Measurements from ENCODE around the gene RALGDS.

RALGDS gene

DNA sequence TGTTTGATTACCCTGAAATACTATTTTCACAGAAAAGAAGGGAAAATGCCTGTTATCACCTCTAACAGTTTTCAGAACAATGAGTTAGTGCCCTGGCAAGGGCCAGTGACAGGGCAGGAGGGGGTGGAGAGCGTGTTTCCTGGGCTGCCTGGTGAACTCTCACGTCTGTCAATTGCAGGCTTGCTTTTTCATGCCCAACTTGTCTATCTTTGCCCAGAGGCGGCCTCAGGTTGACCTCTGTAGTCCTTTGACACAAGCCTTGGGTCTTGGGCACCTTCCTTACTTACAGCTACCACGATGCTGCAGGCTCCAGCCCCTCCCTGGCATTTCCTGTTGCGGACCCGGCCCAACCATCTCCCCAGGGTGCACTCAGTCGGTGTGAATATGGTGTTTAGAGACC is 61.4 kb downstream of the RALGDS start:
- no peak for ATAC-seq
- no peak for TF ChIP-seq ZNF8 (CRISPR knock-in tag; IDR thresholded peaks at IDR 0.05)
- TF ChIP-seq, protein P1, sequence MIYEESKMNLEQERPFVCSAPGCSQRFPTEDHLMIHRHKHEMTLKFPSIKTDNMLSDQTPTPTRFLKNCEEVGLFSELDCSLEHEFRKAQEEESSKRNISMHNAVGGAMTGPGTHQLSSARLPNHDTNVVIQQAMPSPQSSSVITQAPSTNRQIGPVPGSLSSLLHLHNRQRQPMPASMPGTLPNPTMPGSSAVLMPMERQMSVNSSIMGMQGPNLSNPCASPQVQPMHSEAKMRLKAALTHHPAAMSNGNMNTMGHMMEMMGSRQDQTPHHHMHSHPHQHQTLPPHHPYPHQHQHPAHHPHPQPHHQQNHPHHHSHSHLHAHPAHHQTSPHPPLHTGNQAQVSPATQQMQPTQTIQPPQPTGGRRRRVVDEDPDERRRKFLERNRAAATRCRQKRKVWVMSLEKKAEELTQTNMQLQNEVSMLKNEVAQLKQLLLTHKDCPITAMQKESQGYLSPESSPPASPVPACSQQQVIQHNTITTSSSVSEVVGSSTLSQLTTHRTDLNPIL (CRISPR knock-in tag; IDR thresholded peaks at IDR 0.05; ENCODE audit: low read depth) = no peak
- TF ChIP-seq, protein P2, sequence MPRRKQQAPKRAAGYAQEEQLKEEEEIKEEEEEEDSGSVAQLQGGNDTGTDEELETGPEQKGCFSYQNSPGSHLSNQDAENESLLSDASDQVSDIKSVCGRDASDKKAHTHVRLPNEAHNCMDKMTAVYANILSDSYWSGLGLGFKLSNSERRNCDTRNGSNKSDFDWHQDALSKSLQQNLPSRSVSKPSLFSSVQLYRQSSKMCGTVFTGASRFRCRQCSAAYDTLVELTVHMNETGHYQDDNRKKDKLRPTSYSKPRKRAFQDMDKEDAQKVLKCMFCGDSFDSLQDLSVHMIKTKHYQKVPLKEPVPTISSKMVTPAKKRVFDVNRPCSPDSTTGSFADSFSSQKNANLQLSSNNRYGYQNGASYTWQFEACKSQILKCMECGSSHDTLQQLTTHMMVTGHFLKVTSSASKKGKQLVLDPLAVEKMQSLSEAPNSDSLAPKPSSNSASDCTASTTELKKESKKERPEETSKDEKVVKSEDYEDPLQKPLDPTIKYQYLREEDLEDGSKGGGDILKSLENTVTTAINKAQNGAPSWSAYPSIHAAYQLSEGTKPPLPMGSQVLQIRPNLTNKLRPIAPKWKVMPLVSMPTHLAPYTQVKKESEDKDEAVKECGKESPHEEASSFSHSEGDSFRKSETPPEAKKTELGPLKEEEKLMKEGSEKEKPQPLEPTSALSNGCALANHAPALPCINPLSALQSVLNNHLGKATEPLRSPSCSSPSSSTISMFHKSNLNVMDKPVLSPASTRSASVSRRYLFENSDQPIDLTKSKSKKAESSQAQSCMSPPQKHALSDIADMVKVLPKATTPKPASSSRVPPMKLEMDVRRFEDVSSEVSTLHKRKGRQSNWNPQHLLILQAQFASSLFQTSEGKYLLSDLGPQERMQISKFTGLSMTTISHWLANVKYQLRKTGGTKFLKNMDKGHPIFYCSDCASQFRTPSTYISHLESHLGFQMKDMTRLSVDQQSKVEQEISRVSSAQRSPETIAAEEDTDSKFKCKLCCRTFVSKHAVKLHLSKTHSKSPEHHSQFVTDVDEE (CRISPR knock-in tag; IDR thresholded peaks at IDR 0.05) = no peak

DNA sequence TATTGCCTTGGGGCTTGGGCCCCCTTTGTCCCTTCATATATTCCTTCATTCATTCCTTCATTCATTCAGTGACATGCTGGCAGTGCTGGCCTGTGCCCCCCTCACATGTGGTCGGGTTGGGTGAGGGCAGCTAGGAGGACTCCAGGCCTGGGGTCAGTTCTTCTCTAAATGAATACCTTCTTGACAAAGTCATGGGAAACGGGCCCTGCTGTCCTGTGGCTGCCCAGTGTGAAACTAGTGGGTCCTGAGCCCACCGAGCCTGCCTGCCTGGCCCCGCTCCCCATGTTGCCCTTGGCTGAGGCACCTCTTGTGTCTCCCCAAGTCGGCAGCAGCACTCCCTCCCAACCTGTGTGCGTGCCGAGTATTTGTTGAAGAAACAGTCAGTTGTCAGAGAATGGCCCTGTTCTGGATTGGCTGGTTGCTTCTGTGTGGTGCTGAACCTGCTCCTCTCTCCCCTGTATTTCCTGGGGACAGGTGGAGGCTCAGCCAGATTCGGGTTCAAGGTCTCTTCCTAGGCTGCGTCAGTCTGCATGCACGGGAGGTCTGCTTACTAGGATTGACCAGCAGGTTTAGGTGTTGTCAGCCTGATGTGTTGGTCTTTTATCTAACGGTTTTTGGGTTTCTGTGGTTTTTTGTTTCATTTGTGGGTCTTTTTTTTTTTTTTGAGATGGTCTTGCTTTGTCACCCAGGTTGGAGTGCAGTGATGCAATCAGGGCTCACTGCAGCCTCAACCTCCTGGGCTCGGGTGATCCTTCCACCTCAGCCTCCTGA is 62.3 kb downstream of the RALGDS start:
- ATAC-seq = no peak
- TF ChIP-seq, protein P1 (CRISPR knock-in tag; IDR thresholded peaks at IDR 0.05; ENCODE audit: low read depth) = no peak
- TF ChIP-seq TCF4 (CRISPR knock-in tag; IDR thresholded peaks at IDR 0.05; ENCODE audit: borderline replicate concordance) = no peak

DNA sequence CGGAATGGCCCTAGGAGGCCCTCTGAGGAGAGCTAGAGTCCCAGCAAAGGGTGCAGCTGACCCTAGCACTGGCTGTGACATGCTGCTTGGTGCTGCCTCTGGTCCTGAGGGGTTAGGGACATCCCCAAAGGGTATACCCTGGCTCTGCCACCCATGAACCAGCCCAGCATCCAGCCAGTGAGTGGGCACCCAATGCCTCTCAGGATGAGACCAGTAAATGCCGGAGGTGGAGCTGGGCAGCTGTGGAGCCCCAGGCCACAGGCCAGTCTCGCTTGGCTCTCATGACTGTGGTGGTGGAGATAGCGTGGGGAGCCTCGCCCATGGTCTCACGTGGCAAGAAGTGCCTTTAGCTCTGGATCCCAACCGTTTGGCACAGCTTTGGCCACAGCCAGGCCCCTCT is 63.0 kb downstream of the RALGDS start:
- TF ChIP-seq BACH2 (CRISPR knock-in tag; IDR thresholded peaks at IDR 0.05; ENCODE audit: borderline replicate concordance) = no peak
- TF ChIP-seq, protein P2 (CRISPR knock-in tag; IDR thresholded peaks at IDR 0.05) = no peak
- TF ChIP-seq GLIS3 (CRISPR knock-in tag; IDR thresholded peaks at IDR 0.05) = no peak
- no peak for TF ChIP-seq ZC3H10 (CRISPR knock-in tag; IDR thresholded peaks at IDR 0.05)
- TF ChIP-seq ZNF8 (CRISPR knock-in tag; IDR thresholded peaks at IDR 0.05) = no peak
- no peak for TF ChIP-seq RARB (CRISPR knock-in tag; IDR thresholded peaks at IDR 0.05)
- ATAC-seq = no peak

DNA sequence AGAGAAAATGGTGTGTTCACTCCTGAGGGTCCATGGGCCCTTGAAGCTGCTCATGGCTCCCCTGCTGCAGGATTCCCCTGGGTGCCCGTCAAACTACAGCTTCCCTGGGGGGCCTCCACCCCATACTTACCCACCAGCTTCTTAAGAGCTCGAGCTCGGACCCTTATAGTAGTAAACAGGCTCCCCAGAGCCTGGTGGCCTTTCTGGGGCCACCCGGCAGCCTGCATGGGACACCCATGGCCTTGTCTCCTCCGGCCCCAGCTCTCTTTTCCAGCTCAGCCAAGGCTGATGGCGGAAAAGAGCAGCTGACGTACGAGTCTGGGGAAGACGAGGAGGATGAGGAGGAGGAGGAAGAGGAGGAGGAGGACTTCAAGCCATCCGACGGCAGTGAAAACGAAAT is 63.5 kb downstream of the RALGDS start:
- ATAC-seq = no peak
- TF ChIP-seq, protein P1 (CRISPR knock-in tag; IDR thresholded peaks at IDR 0.05; ENCODE audit: low read depth) = no peak
- TF ChIP-seq TOX (CRISPR knock-in tag; IDR thresholded peaks at IDR 0.05; ENCODE audit: borderline replicate concordance) (no peak), SNAI2 (CRISPR knock-in tag; IDR thresholded peaks at IDR 0.05) (no peak), ARNTL (CRISPR knock-in tag; IDR thresholded peaks at IDR 0.05; ENCODE audit: borderline replicate concordance, low read depth) (no peak), ESRRG (CRISPR knock-in tag; IDR thresholded peaks at IDR 0.05) (no peak), TCF4 (CRISPR knock-in tag; IDR thresholded peaks at IDR 0.05; ENCODE audit: borderline replicate concordance) (no peak), ZNF8 (CRISPR knock-in tag; IDR thresholded peaks at IDR 0.05) (no peak), ZNF565 (CRISPR knock-in tag; conservative IDR thresholded peaks at IDR 0.05; ENCODE audit: low read depth) (no peak), PPARA (CRISPR knock-in tag; IDR thresholded peaks at IDR 0.05; ENCODE audit: borderline replicate concordance) (no peak), ZFP3 (CRISPR knock-in tag; IDR thresholded peaks at IDR 0.05) (no peak)
- TF ChIP-seq, protein P3, sequence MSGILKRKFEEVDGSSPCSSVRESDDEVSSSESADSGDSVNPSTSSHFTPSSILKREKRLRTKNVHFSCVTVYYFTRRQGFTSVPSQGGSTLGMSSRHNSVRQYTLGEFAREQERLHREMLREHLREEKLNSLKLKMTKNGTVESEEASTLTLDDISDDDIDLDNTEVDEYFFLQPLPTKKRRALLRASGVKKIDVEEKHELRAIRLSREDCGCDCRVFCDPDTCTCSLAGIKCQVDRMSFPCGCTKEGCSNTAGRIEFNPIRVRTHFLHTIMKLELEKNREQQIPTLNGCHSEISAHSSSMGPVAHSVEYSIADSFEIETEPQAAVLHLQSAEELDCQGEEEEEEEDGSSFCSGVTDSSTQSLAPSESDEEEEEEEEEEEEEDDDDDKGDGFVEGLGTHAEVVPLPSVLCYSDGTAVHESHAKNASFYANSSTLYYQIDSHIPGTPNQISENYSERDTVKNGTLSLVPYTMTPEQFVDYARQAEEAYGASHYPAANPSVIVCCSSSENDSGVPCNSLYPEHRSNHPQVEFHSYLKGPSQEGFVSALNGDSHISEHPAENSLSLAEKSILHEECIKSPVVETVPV (CRISPR knock-in tag; IDR thresholded peaks at IDR 0.05) = no peak
- TF ChIP-seq, protein P4, sequence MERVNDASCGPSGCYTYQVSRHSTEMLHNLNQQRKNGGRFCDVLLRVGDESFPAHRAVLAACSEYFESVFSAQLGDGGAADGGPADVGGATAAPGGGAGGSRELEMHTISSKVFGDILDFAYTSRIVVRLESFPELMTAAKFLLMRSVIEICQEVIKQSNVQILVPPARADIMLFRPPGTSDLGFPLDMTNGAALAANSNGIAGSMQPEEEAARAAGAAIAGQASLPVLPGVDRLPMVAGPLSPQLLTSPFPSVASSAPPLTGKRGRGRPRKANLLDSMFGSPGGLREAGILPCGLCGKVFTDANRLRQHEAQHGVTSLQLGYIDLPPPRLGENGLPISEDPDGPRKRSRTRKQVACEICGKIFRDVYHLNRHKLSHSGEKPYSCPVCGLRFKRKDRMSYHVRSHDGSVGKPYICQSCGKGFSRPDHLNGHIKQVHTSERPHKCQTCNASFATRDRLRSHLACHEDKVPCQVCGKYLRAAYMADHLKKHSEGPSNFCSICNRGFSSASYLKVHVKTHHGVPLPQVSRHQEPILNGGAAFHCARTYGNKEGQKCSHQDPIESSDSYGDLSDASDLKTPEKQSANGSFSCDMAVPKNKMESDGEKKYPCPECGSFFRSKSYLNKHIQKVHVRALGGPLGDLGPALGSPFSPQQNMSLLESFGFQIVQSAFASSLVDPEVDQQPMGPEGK (CRISPR knock-in tag; IDR thresholded peaks at IDR 0.05; ENCODE audit: borderline replicate concordance) = no peak
